HG02588 (cell line): ENCODE data around the gene DBP.

ENCODE experiments used
- ATAC-seq: cut with Tn5 transposase; IDR thresholded peaks from one replicate; pipeline ENCODE4 v1.9.1; 2021; ENCODE audit warnings: mild to moderate bottlenecking, moderate library complexity; ENCODE audit not compliant: unreplicated experiment

DBP gene

GRCh38 chr19:48587387-48587786 is 49.8 kb downstream of the DBP start:
- ATAC-seq, result no peak

DNA sequence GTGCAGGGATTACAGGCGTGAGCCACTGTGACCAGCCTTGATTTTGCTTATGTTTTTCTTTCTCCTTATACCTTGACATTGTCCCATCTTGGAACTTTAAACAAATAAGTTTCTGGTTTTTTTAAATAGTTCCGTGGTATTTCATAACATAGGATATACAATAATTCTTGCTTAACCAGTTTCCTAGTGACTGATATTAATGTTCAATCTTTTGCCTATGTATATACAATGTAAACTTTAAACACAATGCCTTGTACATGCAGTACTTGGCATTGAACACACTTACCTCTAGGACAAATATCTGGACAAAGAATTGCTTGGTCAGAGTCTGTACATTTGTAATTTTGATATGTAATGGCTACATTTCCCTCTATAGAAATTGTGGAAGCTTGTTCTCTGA is 55.0 kb downstream of the DBP start:
- ATAC-seq, result no peak
